ENCODE data around the gene BLMH. TPM values are rescaled to one million over a fixed set of nuclear protein-coding genes. Genes with fewer than 3 reads are reported as not detected.
"Not testable (repeated sequence)": the region's sequence is repeated elsewhere in the genome, so short reads cannot be mapped to it uniquely, and the experiment has no call there.

The BLMH gene
- total RNA-seq, 2 donors from 2014 or later: 37.7 to 50.9 TPM

GRCh38 chr17:30217054-30217453, 74.7 kb downstream of the BLMH start:
- H3K4me3 Mint-ChIP-seq: no peak overlapping the region
- peaks cover 28% of the 10 kb centered on the region for H3K27me3 Mint-ChIP-seq
- H3K36me3 Mint-ChIP-seq (ENCODE audit: low read depth): no peaks in the 10 kb centered on the region
- no peak for ATAC-seq
- H3K4me1 Mint-ChIP-seq: no peaks in the 10 kb centered on the region
- H3K27ac Mint-ChIP-seq: no peak overlapping the region
- H3K9me3 ChIP-seq (ENCODE audit: control insufficient read depth, low read length, poor library complexity, severe bottlenecking): no peaks in the 10 kb centered on the region
- DNase-seq: no peak

GRCh38 chr17:30212750-30213149, 79.0 kb downstream of the BLMH start:
- H3K27ac Mint-ChIP-seq: no peak overlapping the region

GRCh38 chr17:30211371-30211770, 80.4 kb downstream of the BLMH start:
- no peak overlapping the region for H3K27ac Mint-ChIP-seq
- ATAC-seq (no peak), DNase-seq (no peak)
- H3K4me1 Mint-ChIP-seq: peaks cover 5% of the 10 kb centered on the region
- peaks cover 28% of the 10 kb centered on the region for H3K27me3 Mint-ChIP-seq
- no peak overlapping the region for H3K4me3 Mint-ChIP-seq
- H3K36me3 Mint-ChIP-seq (ENCODE audit: low read depth): no peaks in the 10 kb centered on the region
- no peaks in the 10 kb centered on the region for H3K9me3 ChIP-seq (ENCODE audit: control insufficient read depth, low read length, poor library complexity, severe bottlenecking)

More at GRCh38 chr17:30212750-30213149, 79.0 kb downstream of the BLMH start:
- ATAC-seq (no peak), DNase-seq (no peak)
- Mint-ChIP-seq H3K36me3 (ENCODE audit: low read depth) (no peaks in the 10 kb centered on the region), H3K27me3 (peaks cover 29% of the 10 kb centered on the region), H3K4me3 (no peak overlapping the region), H3K4me1 (peaks cover 5% of the 10 kb centered on the region)
- H3K9me3 ChIP-seq (ENCODE audit: control insufficient read depth, low read length, poor library complexity, severe bottlenecking): no peaks in the 10 kb centered on the region

- no peak overlapping the region for H3K27ac Mint-ChIP-seq
- H3K4me1 Mint-ChIP-seq: peaks cover 5% of the 10 kb centered on the region
- no peak for ATAC-seq
- peaks cover 28% of the 10 kb centered on the region for H3K27me3 Mint-ChIP-seq
- no peak overlapping the region for H3K4me3 Mint-ChIP-seq
- H3K36me3 Mint-ChIP-seq (ENCODE audit: low read depth): no peaks in the 10 kb centered on the region
- DNase-seq: no peak
- H3K9me3 ChIP-seq (ENCODE audit: control insufficient read depth, low read length, poor library complexity, severe bottlenecking): no peaks in the 10 kb centered on the region
These were observed 80.8 kb downstream of the BLMH start for GRCh38 chr17:30210901-30211300.

- ATAC-seq (no peak), DNase-seq (no peak)
- Mint-ChIP-seq H3K4me3 (no peak overlapping the region), H3K36me3 (ENCODE audit: low read depth) (no peaks in the 10 kb centered on the region), H3K4me1 (peaks cover 5% of the 10 kb centered on the region), H3K27me3 (peaks cover 25% of the 10 kb centered on the region), H3K27ac (no peak overlapping the region)
- H3K9me3 ChIP-seq (ENCODE audit: control insufficient read depth, low read length, poor library complexity, severe bottlenecking): no peaks in the 10 kb centered on the region
These were observed 81.4 kb downstream of the BLMH start for GRCh38 chr17:30210366-30210765.

GRCh38 chr17:30209930-30210329, 81.8 kb downstream of the BLMH start:
- DNase-seq: no peak
- Mint-ChIP-seq H3K27me3 (peaks cover 21% of the 10 kb centered on the region), H3K4me3 (no peak overlapping the region), H3K36me3 (ENCODE audit: low read depth) (no peaks in the 10 kb centered on the region), H3K27ac (no peak overlapping the region), H3K4me1 (peaks cover 5% of the 10 kb centered on the region)
- H3K9me3 ChIP-seq (ENCODE audit: control insufficient read depth, low read length, poor library complexity, severe bottlenecking): no peaks in the 10 kb centered on the region
- no peak for ATAC-seq

- no peak overlapping the region for H3K27ac Mint-ChIP-seq
- no peaks in the 10 kb centered on the region for H3K36me3 Mint-ChIP-seq (ENCODE audit: low read depth)
- H3K27me3 Mint-ChIP-seq: peaks cover 28% of the 10 kb centered on the region
- DNase-seq: no peak
- H3K4me3 Mint-ChIP-seq: no peak overlapping the region
- no peak for ATAC-seq
- no peaks in the 10 kb centered on the region for H3K9me3 ChIP-seq (ENCODE audit: control insufficient read depth, low read length, poor library complexity, severe bottlenecking)
- peaks cover 5% of the 10 kb centered on the region for H3K4me1 Mint-ChIP-seq
These were observed 83.5 kb downstream of the BLMH start for GRCh38 chr17:30208214-30208613.

- Mint-ChIP-seq H3K36me3 (ENCODE audit: low read depth) (no peaks in the 10 kb centered on the region), H3K4me1 (peaks cover 5% of the 10 kb centered on the region), H3K27ac (no peak overlapping the region), H3K4me3 (no peak overlapping the region), H3K27me3 (peaks cover 33% of the 10 kb centered on the region)
- no peaks in the 10 kb centered on the region for H3K9me3 ChIP-seq (ENCODE audit: control insufficient read depth, low read length, poor library complexity, severe bottlenecking)
- DNase-seq (no peak), ATAC-seq (no peak)
These were observed 84.1 kb downstream of the BLMH start for GRCh38 chr17:30207655-30208054.

GRCh38 chr17:30203471-30203981, 88.2 kb downstream of the BLMH start:
- peaks cover 2% of the 10 kb centered on the region for H3K4me1 Mint-ChIP-seq
- no peaks in the 10 kb centered on the region for H3K9me3 ChIP-seq (ENCODE audit: control insufficient read depth, low read length, poor library complexity, severe bottlenecking)
- H3K27me3 Mint-ChIP-seq: peaks cover 37% of the 10 kb centered on the region
- H3K4me3 Mint-ChIP-seq: no peak overlapping the region
- H3K36me3 Mint-ChIP-seq (ENCODE audit: low read depth): no peaks in the 10 kb centered on the region
- DNase-seq (no peak), ATAC-seq (no peak)
- H3K27ac Mint-ChIP-seq: no peak overlapping the region

GRCh38 chr17:30200656-30201055, 91.1 kb downstream of the BLMH start:
- not testable (repeated sequence) for H3K27ac Mint-ChIP-seq; H3K9me3 ChIP-seq (ENCODE audit: control insufficient read depth, low read length, poor library complexity, severe bottlenecking); DNase-seq; ATAC-seq; H3K36me3 Mint-ChIP-seq (ENCODE audit: low read depth); H3K4me1 Mint-ChIP-seq; H3K4me3 Mint-ChIP-seq
- H3K27me3 Mint-ChIP-seq: peaks cover 24% of the 10 kb centered on the region

GRCh38 chr17:30200106-30200505, 91.6 kb downstream of the BLMH start:
- ATAC-seq (no peak), DNase-seq (no peak)
- Mint-ChIP-seq H3K27me3 (peaks cover 24% of the 10 kb centered on the region), H3K4me3 (no peak overlapping the region), H3K4me1 (peaks cover 2% of the 10 kb centered on the region), H3K36me3 (ENCODE audit: low read depth) (no peaks in the 10 kb centered on the region), H3K27ac (no peak overlapping the region)
- H3K9me3 ChIP-seq (ENCODE audit: control insufficient read depth, low read length, poor library complexity, severe bottlenecking): no peaks in the 10 kb centered on the region

GRCh38 chr17:30199600-30199999, 92.1 kb downstream of the BLMH start:
- Mint-ChIP-seq H3K4me3 (no peak overlapping the region), H3K36me3 (ENCODE audit: low read depth) (no peaks in the 10 kb centered on the region), H3K4me1 (peaks cover 2% of the 10 kb centered on the region), H3K27ac (no peak overlapping the region), H3K27me3 (peaks cover 24% of the 10 kb centered on the region)
- H3K9me3 ChIP-seq (ENCODE audit: control insufficient read depth, low read length, poor library complexity, severe bottlenecking): no peaks in the 10 kb centered on the region
- DNase-seq: no peak
- ATAC-seq: no peak

Measured in T-helper 17 cell (primary cell).